ENCODE results near the gene C1QTNF5.

C1QTNF5 gene

DNA sequence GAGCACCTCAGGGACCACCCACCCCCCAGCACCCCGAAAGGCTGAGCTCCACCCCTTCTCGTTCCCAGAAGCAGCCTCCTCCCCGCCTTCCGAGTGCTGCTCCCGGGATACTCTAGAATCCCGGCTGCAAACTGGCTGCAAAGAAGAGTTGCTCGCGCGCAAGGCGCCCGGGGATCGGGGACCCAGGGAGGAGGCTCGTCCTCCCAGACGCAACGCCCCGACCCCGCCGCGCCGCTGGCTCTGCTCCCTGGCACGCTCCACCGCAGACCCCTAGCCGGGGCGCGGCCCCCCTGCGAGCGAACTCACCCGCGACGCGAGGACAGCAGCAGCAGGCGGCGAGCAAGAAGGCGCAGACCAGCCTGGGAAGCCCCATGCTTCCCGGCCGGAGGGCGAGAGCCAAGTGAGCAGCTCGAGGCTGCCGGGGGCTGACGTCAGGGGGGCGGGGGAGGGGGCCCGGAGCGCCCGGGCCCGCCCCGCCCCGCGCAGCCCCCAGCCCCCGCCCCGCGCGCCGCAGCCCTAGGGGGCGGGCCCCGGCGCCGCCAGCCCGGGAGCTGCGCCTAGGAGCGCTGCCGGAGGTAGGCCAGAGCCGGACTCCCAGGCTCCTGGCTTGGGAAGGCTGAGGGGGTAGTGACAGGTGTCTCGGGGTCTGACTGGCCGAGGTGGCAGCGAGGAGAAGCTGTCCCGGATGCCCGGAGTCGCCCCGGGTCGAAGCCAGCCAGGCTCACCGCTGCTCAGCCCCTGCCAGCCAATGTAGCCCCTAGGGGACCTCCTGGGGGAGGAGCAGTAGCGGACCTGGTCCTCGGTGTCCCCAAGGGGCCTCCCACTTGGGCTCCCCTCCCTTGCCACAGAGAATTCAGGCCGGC, 23.7 kb downstream of the C1QTNF5 start, which contains the start of gene MCAM:
MCAM (minus strand) TSS at position 402 of the 863 bp plus-strand sequence; CDS start at position 373, 29 bp downstream.
- peak; percentile 54 for DNase-seq

- DNase-seq: peak; percentile 46
These were observed 24.5 kb downstream of the C1QTNF5 start for GRCh38 chr11:119316016-119316728.

DNA sequence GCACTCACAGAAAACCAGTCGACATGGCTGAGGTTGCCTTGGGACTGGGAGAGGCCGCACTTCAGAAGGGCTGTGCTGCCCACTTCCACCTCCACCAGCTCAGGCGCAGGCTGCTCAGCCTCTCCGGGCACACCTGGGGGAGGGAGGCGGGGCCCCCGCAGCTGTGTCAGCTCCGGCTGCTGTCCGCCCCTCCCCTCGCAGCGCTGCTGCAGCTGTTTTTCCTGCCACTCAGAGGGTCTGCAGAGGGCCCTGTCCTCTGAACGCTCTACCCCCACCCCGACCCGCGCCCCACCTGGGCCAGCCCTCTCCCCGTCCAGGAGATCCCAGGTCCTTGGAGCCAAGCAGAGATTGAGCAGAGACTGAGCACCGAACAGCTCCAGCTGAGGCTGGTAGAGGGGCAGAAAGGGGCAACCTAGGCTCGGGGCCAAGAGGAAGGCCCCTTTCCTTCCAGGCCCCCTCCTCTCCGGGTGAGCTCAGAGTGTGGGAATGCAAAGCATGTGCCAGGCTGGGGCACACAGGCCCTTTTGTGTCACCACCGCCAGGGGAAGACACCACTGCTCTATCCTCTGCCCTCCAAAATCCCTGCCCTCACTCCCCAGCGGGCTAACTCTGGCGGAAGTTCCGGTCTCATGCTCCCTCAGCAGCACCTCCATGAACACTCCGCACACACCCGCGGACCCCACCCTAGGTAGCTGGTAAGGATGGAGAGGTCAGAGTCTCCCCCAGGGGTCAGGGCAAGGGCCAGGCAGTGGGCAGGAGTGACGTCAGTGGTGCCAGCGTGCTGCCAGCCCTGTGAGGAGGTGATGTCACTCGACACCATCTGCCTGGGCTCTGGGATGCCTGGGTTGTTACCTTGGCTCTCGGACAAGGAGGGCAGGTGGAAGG, 25.3 kb downstream of the C1QTNF5 start:
- DNase-seq: peak; percentile 69

DNA sequence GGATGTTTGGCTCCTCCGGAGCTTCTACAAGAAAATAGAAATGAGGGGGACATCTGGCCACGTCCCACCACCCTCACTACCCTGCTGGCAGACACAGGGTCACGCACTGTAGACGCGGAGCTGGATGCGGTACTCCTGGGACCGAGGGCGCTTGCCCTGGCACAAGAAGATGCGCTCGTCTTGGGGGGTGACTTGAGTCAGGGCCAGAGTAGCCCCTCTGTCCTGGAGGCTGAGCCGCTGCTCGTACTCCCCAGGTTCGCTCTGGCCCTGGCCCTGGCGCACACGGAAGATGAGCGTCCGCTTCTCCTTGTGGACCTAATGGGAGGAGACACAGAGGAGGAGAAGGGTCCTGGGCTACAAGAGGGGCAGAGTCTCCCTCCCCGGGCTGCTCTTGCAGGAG, 26.0 kb downstream of the C1QTNF5 start:
- no peak for DNase-seq

- no peak for DNase-seq
These were observed 30.0 kb downstream of the C1QTNF5 start for GRCh38 chr11:119310682-119311052.

DNA sequence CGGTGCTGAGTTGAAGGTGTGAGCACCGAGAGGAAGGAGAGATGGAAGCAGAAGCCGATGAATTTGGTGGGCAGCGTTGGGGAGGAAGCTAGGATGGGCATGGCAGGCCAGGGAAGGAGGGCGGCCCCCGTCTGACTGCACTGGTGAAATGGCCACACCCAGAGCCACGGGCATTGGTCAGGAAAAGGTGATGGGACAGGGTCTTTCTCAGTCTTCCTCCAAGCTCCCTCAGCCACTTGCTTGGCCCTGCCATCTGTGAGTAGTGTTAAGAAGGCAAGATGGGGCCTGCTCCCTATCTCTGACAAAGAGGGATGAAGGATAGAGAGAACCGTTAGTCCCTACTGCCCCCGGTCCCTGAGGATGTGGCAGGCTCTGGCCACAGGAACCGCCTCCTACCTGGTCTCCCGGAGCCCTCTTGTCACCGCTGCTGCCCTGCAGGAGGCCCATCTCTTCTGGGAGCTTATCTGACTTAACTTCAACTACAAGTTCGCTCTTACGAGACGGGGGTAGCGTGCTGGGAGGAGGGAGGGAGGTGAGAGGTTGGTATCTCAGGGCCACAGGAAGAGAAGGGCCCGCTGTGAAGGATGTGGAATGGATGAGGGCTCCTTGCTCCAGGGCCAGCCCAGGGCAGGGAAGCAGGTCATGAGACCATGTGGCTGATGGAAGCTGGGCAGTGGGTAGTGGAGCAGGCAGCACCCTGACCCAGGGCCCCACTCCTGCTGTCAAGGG, 30.6 kb downstream of the C1QTNF5 start:
- no peak for DNase-seq

- DNase-seq: no peak
These were observed 31.3 kb downstream of the C1QTNF5 start for GRCh38 chr11:119309411-119309810.

GRCh38 chr11:119307974-119308373, 32.7 kb downstream of the C1QTNF5 start:
- DNase-seq: no peak

GRCh38 chr11:119307219-119307618, 33.5 kb downstream of the C1QTNF5 start:
- no peak for DNase-seq

GRCh38 chr11:119306373-119306890, 34.3 kb downstream of the C1QTNF5 start:
- DNase-seq: no peak

DNA sequence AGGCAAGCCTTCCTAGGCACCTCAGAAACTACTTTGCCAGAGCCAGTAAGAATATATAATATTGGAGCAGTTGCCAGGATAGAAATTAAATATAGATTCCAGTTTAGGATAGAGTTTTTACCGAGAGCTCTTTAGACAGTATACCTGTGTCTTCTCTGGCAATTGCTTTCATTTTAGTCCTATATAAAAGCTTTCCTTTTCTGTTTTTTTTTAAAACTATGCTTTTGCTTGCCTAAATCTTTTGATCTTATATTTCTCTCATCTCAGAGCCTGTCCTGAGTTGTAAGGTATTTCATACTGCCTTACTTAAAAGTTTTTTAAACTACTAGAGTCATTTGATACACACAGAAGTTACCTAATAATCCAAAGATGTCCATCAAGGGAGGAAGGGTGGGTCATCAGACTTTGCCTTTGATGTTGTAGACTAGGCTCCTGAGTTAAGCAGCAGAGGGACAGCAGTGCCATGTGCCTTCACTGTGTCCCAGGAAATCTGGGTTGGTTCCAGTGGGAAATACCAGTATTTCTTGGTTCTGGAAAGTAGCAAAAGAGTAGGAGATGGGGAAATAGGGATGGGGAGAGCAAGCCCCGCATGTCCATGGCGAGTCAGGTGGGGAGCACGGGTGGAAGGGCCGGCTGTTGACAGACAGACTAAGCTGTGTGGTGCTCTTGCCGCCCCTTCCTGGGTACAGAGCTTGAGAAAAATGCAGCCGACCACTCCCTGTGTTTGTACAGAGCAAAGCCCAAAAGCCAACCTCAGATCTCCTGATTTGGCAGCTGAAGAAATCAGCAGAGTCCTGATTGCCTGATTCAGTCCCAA, 34.9 kb downstream of the C1QTNF5 start:
- DNase-seq: no peak

DNA sequence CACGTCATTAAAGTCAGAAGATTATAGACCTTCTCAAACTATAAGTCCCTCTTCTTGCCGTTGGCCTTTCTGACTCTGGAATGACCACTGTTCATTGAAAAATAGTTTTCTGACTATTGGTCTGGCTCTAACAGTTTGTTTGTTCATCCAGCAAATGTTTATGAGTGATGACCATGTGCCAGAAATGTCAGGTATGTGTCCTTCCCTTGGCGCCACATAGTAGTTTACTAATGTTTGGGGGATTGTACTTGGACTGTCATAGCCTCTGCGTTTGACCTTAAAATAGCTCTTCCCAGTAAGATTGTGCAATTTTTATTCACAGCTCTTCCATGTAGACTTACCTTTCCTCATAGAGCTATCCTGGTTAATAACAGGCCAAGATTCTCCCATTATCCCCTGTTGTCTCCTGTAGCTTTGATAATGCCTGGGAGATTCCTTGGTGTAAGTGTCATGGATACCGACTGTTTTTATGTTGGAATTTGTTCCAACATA, 37.4 kb downstream of the C1QTNF5 start:
- no peak for DNase-seq

- DNase-seq: no peak
These were observed 40.3 kb downstream of the C1QTNF5 start for GRCh38 chr11:119300198-119300964.

DNA sequence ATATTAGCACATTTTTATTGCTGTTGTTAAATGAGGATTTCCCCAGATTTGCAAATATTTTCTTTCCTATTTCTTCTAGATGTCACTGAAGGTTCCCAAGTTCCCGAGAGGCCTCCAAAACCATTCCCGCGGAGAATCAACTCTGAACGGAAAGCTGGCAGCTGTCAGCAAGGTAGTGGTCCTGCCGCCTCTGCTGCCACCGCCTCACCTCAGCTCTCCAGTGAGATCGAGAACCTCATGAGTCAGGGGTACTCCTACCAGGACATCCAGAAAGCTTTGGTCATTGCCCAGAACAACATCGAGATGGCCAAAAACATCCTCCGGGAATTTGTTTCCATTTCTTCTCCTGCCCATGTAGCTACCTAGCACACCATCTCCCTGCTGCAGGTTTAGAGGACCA, 41.3 kb downstream of the C1QTNF5 start:
- no peak for DNase-seq

DNA sequence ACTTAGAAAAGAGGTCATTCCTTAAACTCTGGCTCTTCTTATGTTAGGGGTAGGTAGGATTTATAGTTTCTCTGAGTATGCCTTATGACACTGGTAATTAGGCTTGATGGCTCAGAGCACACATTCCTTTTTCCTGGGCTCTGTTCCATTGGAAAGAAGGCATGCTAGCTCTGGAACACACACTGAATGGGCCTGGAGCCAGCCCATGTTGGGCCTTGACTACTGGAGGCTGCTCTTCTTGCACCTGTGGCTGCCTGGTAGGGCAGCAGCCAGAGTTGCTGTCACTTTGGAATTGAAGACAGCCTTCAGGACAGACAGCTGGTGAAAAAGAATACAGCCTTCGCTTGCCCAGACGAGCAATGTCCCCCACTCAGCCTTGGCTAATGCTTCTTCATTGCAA, 42.0 kb downstream of the C1QTNF5 start:
- DNase-seq: no peak

GRCh38 chr11:119297938-119298337, 42.7 kb downstream of the C1QTNF5 start:
- DNase-seq: no peak

DNA sequence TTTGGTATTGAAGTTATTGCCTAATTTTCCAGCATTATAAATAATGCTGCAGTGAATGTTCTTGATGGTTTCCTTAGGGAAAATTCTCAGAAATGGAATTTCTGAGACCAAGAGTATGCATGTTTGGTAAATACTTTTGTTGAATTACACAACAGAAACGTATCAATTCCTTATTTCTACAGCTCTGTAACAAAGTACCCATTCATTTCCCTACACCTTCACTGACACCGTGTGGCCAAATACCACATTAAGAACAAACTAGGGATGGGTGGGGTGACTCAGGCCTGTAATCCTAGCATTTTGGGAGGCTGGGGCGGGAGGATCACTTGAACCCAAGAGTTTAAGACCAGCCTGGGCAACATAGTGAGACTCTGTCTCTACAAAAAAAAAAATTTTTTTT, 45.5 kb downstream of the C1QTNF5 start:
- no peak for DNase-seq

GRCh38 chr11:119293461-119293860, 47.2 kb downstream of the C1QTNF5 start:
- no peak for DNase-seq

DNA sequence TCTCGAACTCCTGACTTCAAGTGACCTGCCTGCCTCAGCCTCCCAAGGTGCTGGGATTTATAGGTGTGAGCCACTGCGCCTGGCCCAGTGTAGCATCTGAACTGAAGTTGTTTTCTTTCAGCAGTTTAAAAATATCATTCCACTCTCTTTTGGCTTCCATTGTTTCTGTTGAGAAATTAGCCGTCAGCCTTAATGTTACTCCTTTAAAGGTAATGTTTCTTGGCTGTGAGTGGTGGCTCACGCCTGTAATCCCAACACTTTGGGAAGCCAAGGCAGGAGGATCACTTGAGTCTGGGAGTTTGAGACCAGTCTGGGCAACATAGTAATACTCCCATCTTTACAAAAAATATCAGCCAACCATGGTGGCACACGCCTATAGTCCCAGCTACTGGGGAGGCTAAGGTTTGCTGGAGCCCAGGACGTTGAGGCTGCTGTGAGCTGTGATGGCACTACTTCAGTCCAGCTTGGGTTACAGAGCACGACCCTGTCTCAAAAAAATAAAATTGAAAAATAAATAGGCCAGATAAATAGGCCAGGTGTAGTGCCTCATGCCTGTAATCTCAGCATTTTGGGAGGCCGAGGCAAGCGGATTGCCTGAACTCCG, 49.7 kb downstream of the C1QTNF5 start:
- DNase-seq: no peak

All from NCI-H526 treated with DMSO at 0.1 percent for 48 hours (cell line).